Esophagus muscularis mucosa (tissue), 4 donors: ENCODE data around the gene POLR2H. TPM values are rescaled to one million over a fixed set of nuclear protein-coding genes. Genes with fewer than 3 reads are reported as not detected.
"Not testable (repeated sequence)": the region's sequence is repeated elsewhere in the genome, so short reads cannot be mapped to it uniquely, and the experiment has no call there.

Experiments used
- DNase-seq: peaks from one replicate; pipeline ENCODE4 v3.0.0-alpha.2; 2017; ENCODE audit errors: extremely low spot score
- H3K27ac ChIP-seq, 4 donors: fragments of 200-600 bp; sonication (generic); replicated peaks in 1 of 4; 1 replicate in 3 of 4; 2 replicates in 1 of 4; pipeline ENCODE4 v1.5.1; 2016 to 2019; ENCODE audit warnings: mild to moderate bottlenecking in 1 of 4
- H3K27me3 ChIP-seq, 4 donors: fragments of 200-600 bp; sonication (generic); one replicate each; pipeline versions ENCODE4 v1.5.1 to v1.6.0; 2016 to 2019
- H3K36me3 ChIP-seq, 4 donors: fragments of 200-600 bp; sonication (generic); one replicate each; pipeline ENCODE4 v1.5.1; 2016 to 2019
- H3K4me1 ChIP-seq, 4 donors: fragments of 200-600 bp; sonication (generic); one replicate each; pipeline ENCODE4 v1.5.1; 2016 to 2019
- H3K4me3 ChIP-seq, 4 donors: fragments of 200-600 bp; sonication (generic); 1 replicate in 2 of 4; 2 replicates in 2 of 4; pipeline ENCODE4 v1.5.1; 2016 to 2019; ENCODE audit warnings: mild to moderate bottlenecking in 4 of 4, moderate library complexity in 1 of 4
- H3K9me3 ChIP-seq, 4 donors: fragments of 200-600 bp; sonication (generic); 1 replicate in 3 of 4; 2 replicates in 1 of 4; pipeline ENCODE4 v1.5.1; 2016 to 2019
- CTCF ChIP-seq, 3 experiments: fragments of 200-600 bp in 2 of 3; fragments of 450-650 bp in 1 of 3; sonication (generic) in 2 of 3; IDR thresholded peaks; one replicate each; pipeline ENCODE4 v1.5.1; 2017 to 2019; ENCODE audit warnings: antibody characterized with exemption in 3 of 3, mild to moderate bottlenecking in 2 of 3, moderate library complexity in 1 of 3
- EP300 ChIP-seq: sonication (generic); formaldehyde crosslinking; IDR thresholded peaks from one replicate; pipeline ENCODE4 v1.6.1; 2017; ENCODE audit warnings: antibody characterized with exemption
- POLR2A ChIP-seq: fragments of 450-650 bp; IDR thresholded peaks from one replicate; pipeline ENCODE4 v1.6.1; 2017; ENCODE audit warnings: antibody characterized with exemption, moderate library complexity, mild to moderate bottlenecking, low read depth
- POLR2AphosphoS5 ChIP-seq, 2 donors: sonication (generic); formaldehyde crosslinking; IDR thresholded peaks; one replicate each; pipeline ENCODE4 v1.6.1; 2017; ENCODE audit warnings: antibody characterized with exemption in 2 of 2
- WGBS: methylation state at CpG from one replicate; pipeline ENCODE4 v1.1.5; 2018; 5-methylcytosine and 5-hydroxymethylcytosine counted together
- intact Hi-C: fragments of 100-400 bp; cut with DNase I; formaldehyde crosslinking; loops from one replicate; pipeline ENCODE4 v1.15.1; 2023
- total RNA-seq, 4 donors: library from RNA; depleted of rRNA; stranded (reverse); fragments of >200 nt; gene quantifications; one replicate each; pipeline versions ENCODE4 v1.1.0 to v1.2.1, GENCODE V29; 2016

POLR2H gene
- total RNA-seq, 4 donors from 2014 or later: 36.0 to 52.1 (median 40.4) TPM

- peak overlapping the region; percentile 98 to 99 (median 99) for H3K27ac ChIP-seq
- no peaks in the 10 kb centered on the region for H3K9me3 ChIP-seq
- H3K4me3 ChIP-seq: peak overlapping the region; percentile 84 to 97 (median 90)
- no peaks in the 10 kb centered on the region for H3K27me3 ChIP-seq
- peaks cover 38 to 64% (median 49%) of the 10 kb centered on the region in 4 donors for H3K4me1 ChIP-seq
- WGBS: 44% methylated on average over 7 of the region's 7 CpGs
- TF ChIP-seq EP300: no peak
- TF ChIP-seq POLR2AphosphoS5 (IDR thresholded peaks at IDR 0.05): no peak
- TF ChIP-seq CTCF (IDR thresholded peaks at IDR 0.05): no peak
- no peak for TF ChIP-seq POLR2A
- H3K36me3 ChIP-seq: peaks cover 28 to 49% (median 43%) of the 10 kb centered on the region in 4 donors
- no peak for DNase-seq
- intact Hi-C loops: no loop called here
Observed at GRCh38 chr3:184337981-184338380, 23.5 kb upstream of the POLR2H start.

- peaks cover 38 to 64% (median 49%) of the 10 kb centered on the region in 4 donors for H3K4me1 ChIP-seq
- peaks cover 27 to 49% (median 43%) of the 10 kb centered on the region in 4 donors for H3K36me3 ChIP-seq
- DNase-seq: no peak
- intact Hi-C loops: no loop called here
- 3% methylated on average over 23 of the region's 37 CpGs for WGBS
- H3K27me3 ChIP-seq: no peaks in the 10 kb centered on the region
- TF ChIP-seq CTCF (IDR thresholded peaks at IDR 0.05) (peak in 1 of 3 experiments; percentile 18), EP300 (no peak), POLR2A (no peak), POLR2AphosphoS5 (IDR thresholded peaks at IDR 0.05) (peak; percentile 80 to 89)
- no peaks in the 10 kb centered on the region for H3K9me3 ChIP-seq
- H3K27ac ChIP-seq: peak overlapping the region; percentile 98 to 99 (median 99)
- peak overlapping the region; percentile 84 to 97 (median 90) for H3K4me3 ChIP-seq
Observed at GRCh38 chr3:184338511-184338945, 23.0 kb upstream of the POLR2H start.

GRCh38 chr3:184339001-184339400 lies 22.5 kb upstream of the POLR2H start:
- Histone ChIP-seq H3K36me3 (peaks cover 23 to 49% (median 43%) of the 10 kb centered on the region in 4 donors), H3K27me3 (no peaks in the 10 kb centered on the region), H3K27ac (peak overlapping the region; percentile 98 to 99 (median 99)), H3K4me3 (peak overlapping the region; percentile 84 to 97 (median 90)), H3K9me3 (no peaks in the 10 kb centered on the region), H3K4me1 (peaks cover 38 to 64% (median 49%) of the 10 kb centered on the region in 4 donors)
- 45% methylated on average over 8 of the region's 8 CpGs for WGBS
- intact Hi-C loops: no loop called here
- DNase-seq: no peak
- TF ChIP-seq EP300 (no peak), CTCF (IDR thresholded peaks at IDR 0.05) (no peak), POLR2AphosphoS5 (IDR thresholded peaks at IDR 0.05) (no peak), POLR2A (no peak)

- not testable (repeated sequence) for DNase-seq, H3K27me3 ChIP-seq, H3K9me3 ChIP-seq
- Histone ChIP-seq H3K36me3 (peaks cover 21 to 49% (median 43%) of the 10 kb centered on the region in 4 donors), H3K4me3 (peak overlapping the region in 1 of 4 donors; percentile 89), H3K4me1 (peaks cover 38 to 64% (median 48%) of the 10 kb centered on the region in 4 donors), H3K27ac (peak overlapping the region; percentile 98 to 99 (median 99))
- intact Hi-C loops: loop anchor here (5.0 kb wide), 1 partner anchor 37 kb away; no protein-coding TSS in a partner anchor
- 78% methylated on average over 19 of the region's 19 CpGs for WGBS
Observed at GRCh38 chr3:184339451-184340135, 21.9 kb upstream of the POLR2H start.

GRCh38 chr3:184341925-184342324 lies 19.6 kb upstream of the POLR2H start:
- TF ChIP-seq POLR2A (no peak), POLR2AphosphoS5 (IDR thresholded peaks at IDR 0.05) (no peak), CTCF (IDR thresholded peaks at IDR 0.05) (no peak), EP300 (no peak)
- DNase-seq: no peak
- 85% methylated on average over 7 of the region's 7 CpGs for WGBS
- intact Hi-C loops: loop anchor here (5.0 kb wide), 1 partner anchor 40 kb away; no protein-coding TSS in a partner anchor
- Histone ChIP-seq H3K27ac (no peak overlapping the region), H3K36me3 (peaks cover 27 to 52% (median 51%) of the 10 kb centered on the region in 4 donors), H3K4me1 (peaks cover 35 to 60% (median 43%) of the 10 kb centered on the region in 4 donors), H3K9me3 (no peaks in the 10 kb centered on the region), H3K4me3 (no peak overlapping the region), H3K27me3 (no peaks in the 10 kb centered on the region)
